Common myeloid progenitor, CD34-positive (primary cell): ENCODE results near the gene SEMA6A.
"Not testable (repeated sequence)": the region's sequence is repeated elsewhere in the genome, so short reads cannot be mapped to it uniquely, and the experiment has no call there.

Experiments
- CTCF ChIA-PET: fragments of 350-600 bp; sonication (Branson Sonifier 250); formaldehyde crosslinking; loops from one replicate; lab custom pipeline; 2021; ENCODE audit warnings: antibody characterized with exemption; lab: Charles Lee
- POLR2A ChIA-PET: fragments of 350-600 bp; sonication (Branson Sonifier 250); formaldehyde crosslinking; loops from one replicate; lab custom pipeline; 2021; ENCODE audit warnings: antibody characterized with exemption; lab: Charles Lee
- DNase-seq, 3 donors: peaks; one replicate each; pipeline versions ENCODE4 v3.0.0 to v3.0.0-alpha.2; 2013
- H3K27ac ChIP-seq, 2 experiments: 1 replicate in 1 of 2; 2 replicates in 1 of 2; pipeline ENCODE4 v1.7.0; 2013; ENCODE audit warnings: inconsistent platforms in 2 of 2, low read length in 2 of 2, mild to moderate bottlenecking in 2 of 2, low read depth in 1 of 2, moderate library complexity in 1 of 2; ENCODE audit not compliant: severe bottlenecking in 2 of 2, insufficient read depth in 1 of 2, poor library complexity in 1 of 2
- H3K27me3 ChIP-seq, 5 experiments: replicated peaks in 2 of 5; 1 replicate in 3 of 5; 2 replicates in 2 of 5; pipeline versions ENCODE4 v1.6.1 to v1.7.0; 2013; ENCODE audit warnings: low read length in 4 of 5, mild to moderate bottlenecking in 2 of 5, moderate library complexity in 2 of 5, inconsistent platforms in 1 of 5; ENCODE audit not compliant: insufficient read depth in 5 of 5, control insufficient read depth in 4 of 5
- H3K36me3 ChIP-seq, 4 experiments: 1 replicate in 2 of 4; 2 replicates in 2 of 4; pipeline versions ENCODE4 v1.6.1 to v1.7.0; 2013; ENCODE audit warnings: low read length in 3 of 4, control low read depth in 1 of 4, mild to moderate bottlenecking in 1 of 4; ENCODE audit not compliant: control insufficient read depth in 4 of 4, insufficient read depth in 4 of 4
- H3K4me1 ChIP-seq, 4 experiments: 1 replicate in 3 of 4; 2 replicates in 1 of 4; pipeline versions ENCODE4 v1.6.1 to v1.7.1; 2013; ENCODE audit warnings: low read length in 3 of 4, mild to moderate bottlenecking in 3 of 4, control low read depth in 1 of 4, inconsistent platforms in 1 of 4, moderate library complexity in 1 of 4; ENCODE audit not compliant: control insufficient read depth in 4 of 4, insufficient read depth in 4 of 4; ENCODE audit errors: control extremely low read depth in 1 of 4
- H3K4me3 ChIP-seq, 7 experiments: 1 replicate in 4 of 7; 2 replicates in 3 of 7; pipeline versions ENCODE4 v1.5.1 to v1.7.0; 2013; ENCODE audit warnings: mild to moderate bottlenecking in 7 of 7, low read length in 6 of 7, moderate library complexity in 6 of 7, inconsistent platforms in 2 of 7, low read depth in 2 of 7, control low read depth in 1 of 7; ENCODE audit not compliant: insufficient read depth in 4 of 7, control insufficient read depth in 1 of 7; ENCODE audit errors: extremely low read depth in 1 of 7
- H3K9me3 ChIP-seq, 5 experiments: 1 replicate in 4 of 5; 2 replicates in 1 of 5; pipeline versions ENCODE4 v1.6.1 to v1.7.1; 2013; ENCODE audit warnings: low read length in 4 of 5, mild to moderate bottlenecking in 2 of 5, inconsistent platforms in 1 of 5, low read depth in 1 of 5, moderate library complexity in 1 of 5; ENCODE audit not compliant: control insufficient read depth in 4 of 5, insufficient read depth in 2 of 5; ENCODE audit errors: control extremely low read depth in 1 of 5
- WGBS: methylation state at CpG from one replicate; pipeline ENCODE4 v1.1.5; 2013; ENCODE audit not compliant: insufficient coverage; 5-methylcytosine and 5-hydroxymethylcytosine counted together

SEMA6A gene

DNA sequence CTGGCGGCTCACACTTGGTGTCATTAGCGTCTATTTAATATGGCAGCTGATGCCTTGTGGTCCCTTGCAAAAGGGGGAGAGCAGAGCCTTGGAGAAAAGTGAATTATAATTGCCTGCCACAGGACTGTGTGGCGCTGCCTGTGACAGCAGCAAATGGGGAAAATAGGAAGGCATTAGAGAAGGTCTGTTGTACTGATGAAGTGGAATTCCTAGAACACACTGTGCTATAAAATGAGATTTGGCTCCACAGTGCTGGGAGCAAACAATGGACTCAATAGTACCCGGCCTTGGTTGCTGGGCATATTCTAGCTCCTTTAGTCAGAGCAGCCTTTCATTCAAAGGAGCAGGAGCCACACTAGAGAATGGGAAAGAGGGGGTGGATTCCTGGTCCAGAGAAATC lies 21.3 kb downstream of the SEMA6A start:
- no peak for DNase-seq
- H3K27ac ChIP-seq: no peak overlapping the region
- H3K27me3 ChIP-seq: no peaks in the 10 kb centered on the region
- POLR2A ChIA-PET: no interaction called here
- no peaks in the 10 kb centered on the region for H3K9me3 ChIP-seq
- no peak overlapping the region for H3K4me3 ChIP-seq
- WGBS: 100% methylated on average over 2 of the region's 4 CpGs
- no peaks in the 10 kb centered on the region for H3K4me1 ChIP-seq
- CTCF ChIA-PET: interaction anchor here (0.7 kb wide), 1 partner anchor 9 kb away, joined by 3 read pairs; no protein-coding TSS in a partner anchor
- H3K36me3 ChIP-seq: no peaks in the 10 kb centered on the region

DNA sequence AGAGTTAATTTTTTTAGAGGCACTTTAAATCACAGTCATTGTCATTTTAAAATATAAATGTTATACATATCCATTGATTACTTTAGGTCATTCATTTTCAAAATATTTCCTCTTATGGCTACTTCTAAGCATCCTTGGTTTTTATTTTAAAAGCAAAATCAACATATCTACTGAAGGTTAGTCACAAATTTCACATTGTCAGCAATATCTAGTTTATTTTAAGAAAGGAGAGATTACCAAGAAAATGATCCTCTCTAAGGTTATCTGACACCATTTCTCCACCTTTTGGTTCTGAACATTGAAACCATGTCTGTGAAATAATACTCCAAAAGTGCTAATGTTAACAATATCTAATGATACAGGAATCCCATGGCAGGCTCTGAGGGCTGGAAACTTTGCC lies 24.5 kb downstream of the SEMA6A start:
- peaks cover 2 to 18% (median 11%) of the 10 kb centered on the region in 5 experiments for H3K9me3 ChIP-seq
- no peaks in the 10 kb centered on the region for H3K27me3 ChIP-seq
- POLR2A ChIA-PET: no interaction called here
- CTCF ChIA-PET: no interaction called here
- no peak overlapping the region for H3K4me3 ChIP-seq
- H3K4me1 ChIP-seq: no peaks in the 10 kb centered on the region
- no peak overlapping the region for H3K27ac ChIP-seq
- DNase-seq: no peak
- H3K36me3 ChIP-seq: no peaks in the 10 kb centered on the region

DNA sequence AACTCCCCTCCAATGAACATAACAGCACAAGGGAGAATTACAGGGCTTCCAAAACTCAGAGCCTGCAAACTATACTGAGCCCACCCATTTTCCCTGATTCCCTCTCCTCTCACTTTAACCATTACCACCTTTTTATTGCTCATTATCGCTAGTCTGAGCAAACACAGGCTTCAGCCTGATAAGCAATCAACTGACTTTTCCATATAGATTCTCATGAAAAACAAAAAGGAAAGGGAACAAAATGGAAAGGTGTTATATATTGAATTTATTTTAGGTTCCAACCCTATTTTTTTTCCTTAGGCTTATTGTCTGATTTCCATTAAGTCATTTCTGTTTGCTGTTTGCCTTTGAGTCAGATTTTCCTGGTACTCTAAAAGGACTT lies 27.9 kb downstream of the SEMA6A start:
- ChIA-PET CTCF (no interaction called here), POLR2A (no interaction called here)
- H3K4me1 ChIP-seq: no peaks in the 10 kb centered on the region
- H3K36me3 ChIP-seq: no peaks in the 10 kb centered on the region
- no peak overlapping the region for H3K4me3 ChIP-seq
- H3K27ac ChIP-seq: no peak overlapping the region
- WGBS: no CpG with 5 or more reads among the region's 1 CpG
- DNase-seq: no peak
- peaks cover 4 to 24% (median 11%) of the 10 kb centered on the region in 5 experiments for H3K9me3 ChIP-seq
- no peaks in the 10 kb centered on the region for H3K27me3 ChIP-seq

DNA sequence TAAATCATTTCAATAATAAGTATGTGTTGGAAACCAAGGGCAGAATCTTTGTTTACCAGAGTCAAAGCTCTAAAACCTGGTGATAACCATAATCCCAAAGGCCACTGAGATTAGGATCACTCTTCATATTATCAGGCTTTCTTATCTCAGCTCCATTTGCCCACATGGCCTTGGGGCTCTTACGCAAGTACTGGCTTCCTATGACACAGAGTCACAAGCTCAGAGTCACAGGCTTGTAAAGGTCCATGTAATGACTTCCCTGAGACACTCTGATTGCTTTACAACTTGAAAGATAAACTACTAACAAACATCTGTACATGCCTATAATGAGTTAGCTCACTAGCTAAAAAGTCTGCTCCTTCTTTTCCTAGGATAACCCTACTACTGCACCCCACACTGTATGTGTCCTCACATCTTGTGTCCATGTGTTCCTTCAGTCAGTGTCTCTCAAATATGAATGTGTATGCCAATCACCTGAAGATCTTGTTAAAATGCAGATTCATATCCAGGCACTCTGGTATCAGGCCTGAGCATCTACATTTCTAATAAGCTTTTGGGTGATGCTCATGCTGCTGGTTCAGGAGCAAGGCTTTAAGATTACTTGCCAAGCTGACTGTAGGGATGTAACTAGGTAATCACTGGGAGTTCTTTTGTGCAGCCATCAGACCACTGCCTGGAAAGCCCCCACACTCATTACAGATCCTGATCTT lies 28.4 kb downstream of the SEMA6A start:
- DNase-seq: no peak
- 100% methylated on average over 1 of the region's 1 CpG for WGBS
- POLR2A ChIA-PET: no interaction called here

DNA sequence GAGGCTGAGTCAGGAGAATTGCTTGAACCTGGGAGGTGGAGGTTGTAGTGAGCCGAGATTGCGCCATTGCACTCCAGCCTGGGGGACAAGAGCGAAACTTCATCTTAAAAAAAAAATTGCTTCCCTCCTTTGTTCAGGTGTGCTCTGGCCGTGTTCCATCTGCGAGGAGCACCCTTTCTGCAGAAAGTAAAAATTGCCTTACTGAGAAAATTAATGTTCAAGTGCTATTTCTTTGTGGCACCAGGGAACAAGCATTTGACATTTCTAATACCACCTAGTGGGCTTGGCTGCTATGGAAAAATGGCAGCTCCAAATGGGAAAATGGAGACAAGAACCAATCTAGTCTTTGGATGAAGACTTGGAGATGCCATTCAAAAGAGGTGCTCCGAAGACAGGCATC lies 29.2 kb downstream of the SEMA6A start:
- CTCF ChIA-PET, H3K27me3 ChIP-seq, DNase-seq, H3K4me1 ChIP-seq, H3K4me3 ChIP-seq, H3K36me3 ChIP-seq, H3K27ac ChIP-seq, POLR2A ChIA-PET: not testable (repeated sequence)
- no CpG with 5 or more reads among the region's 6 CpGs for WGBS
- H3K9me3 ChIP-seq: peaks cover 4 to 24% (median 11%) of the 10 kb centered on the region in 5 experiments

More for the DNA sequence above, 28.4 kb downstream of the SEMA6A start:
- no peak overlapping the region for H3K4me3 ChIP-seq
- H3K27ac ChIP-seq: no peak overlapping the region
- H3K27me3 ChIP-seq: no peaks in the 10 kb centered on the region
- H3K36me3 ChIP-seq: no peaks in the 10 kb centered on the region
- CTCF ChIA-PET: no interaction called here
- H3K9me3 ChIP-seq: peaks cover 4 to 24% (median 11%) of the 10 kb centered on the region in 5 experiments
- no peaks in the 10 kb centered on the region for H3K4me1 ChIP-seq

DNA sequence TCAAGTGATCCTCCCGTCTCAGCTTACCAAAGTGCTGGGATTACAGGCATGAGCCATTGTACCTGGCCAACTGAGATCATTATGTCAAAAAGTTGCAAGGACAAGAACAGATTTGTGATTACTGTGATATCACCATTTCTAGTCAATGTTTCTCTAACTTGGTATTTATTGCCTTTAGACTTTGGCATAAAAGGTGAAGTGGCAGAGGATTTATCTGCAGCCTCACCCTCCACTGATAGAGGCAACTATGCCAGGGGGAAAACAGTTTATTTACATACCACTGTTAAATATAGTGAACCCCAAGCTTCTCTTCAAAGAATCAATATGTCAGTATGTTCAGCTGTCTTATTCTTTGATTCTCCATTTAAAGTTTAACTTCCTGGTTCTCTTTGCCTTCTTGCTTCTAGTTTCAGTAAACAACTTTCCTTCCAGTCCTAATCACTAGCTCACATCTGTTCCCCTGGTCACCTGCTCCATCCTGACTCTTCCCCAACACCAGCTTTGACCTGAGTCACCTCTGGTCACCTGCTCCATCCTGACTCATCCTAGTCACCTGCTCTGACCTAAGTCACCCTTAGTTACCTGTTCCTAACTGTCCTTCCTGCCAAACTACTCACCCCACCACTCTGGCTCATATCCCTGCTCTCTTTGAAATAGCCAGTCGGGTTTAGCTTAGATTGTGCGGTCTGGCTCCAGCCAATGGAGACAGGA lies 29.9 kb downstream of the SEMA6A start:
- no peak for DNase-seq
- no peak overlapping the region for H3K4me3 ChIP-seq
- no peaks in the 10 kb centered on the region for H3K36me3 ChIP-seq
- H3K9me3 ChIP-seq: peaks cover 4 to 24% (median 11%) of the 10 kb centered on the region in 5 experiments
- no peaks in the 10 kb centered on the region for H3K4me1 ChIP-seq
- H3K27ac ChIP-seq: no peak overlapping the region
- ChIA-PET POLR2A (no interaction called here), CTCF (interaction anchor here (0.8 kb wide), 1 partner anchor 8 kb away, joined by 3 read pairs; no protein-coding TSS in a partner anchor)
- 100% methylated on average over 3 of the region's 3 CpGs for WGBS
- H3K27me3 ChIP-seq: no peaks in the 10 kb centered on the region

DNA sequence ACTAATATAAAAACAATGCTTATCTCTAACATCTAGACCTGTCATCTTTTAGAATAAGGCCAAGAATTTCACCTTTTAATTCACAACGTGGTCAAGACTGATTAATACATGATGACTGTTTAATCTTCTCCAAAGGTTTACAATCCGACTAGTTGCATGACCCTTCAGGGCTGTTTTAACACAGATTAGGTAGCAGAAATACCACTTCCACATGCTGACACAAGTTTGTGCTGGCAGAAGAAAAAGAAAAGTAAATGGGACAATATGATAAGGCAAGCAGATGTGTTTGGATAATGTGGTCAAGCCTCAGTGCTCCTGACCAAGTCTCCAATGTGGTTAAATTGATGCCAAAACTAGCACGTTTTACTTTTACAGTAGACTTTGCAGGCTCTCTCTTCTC lies 31.1 kb downstream of the SEMA6A start:
- Histone ChIP-seq H3K4me3 (no peak overlapping the region), H3K9me3 (peaks cover 4 to 24% (median 11%) of the 10 kb centered on the region in 5 experiments), H3K27ac (no peak overlapping the region), H3K27me3 (no peaks in the 10 kb centered on the region), H3K36me3 (no peaks in the 10 kb centered on the region), H3K4me1 (no peaks in the 10 kb centered on the region)
- ChIA-PET CTCF (no interaction called here), POLR2A (no interaction called here)
- DNase-seq: peak; percentile 8 to 62 (median 34)
- 56% methylated on average over 3 of the region's 3 CpGs for WGBS
